Esophagus (tissue), 2 donors: Measurements from ENCODE around the gene HSPBP1. TPM values are rescaled to one million over a fixed set of nuclear protein-coding genes. Genes with fewer than 3 reads are reported as not detected.

Experiments used
- H3K27ac ChIP-seq, 2 donors: one replicate each; pipeline ENCODE4 v1.5.1; 2013; ENCODE audit warnings: low read depth in 2 of 2, mild to moderate bottlenecking in 2 of 2, inconsistent platforms in 1 of 2, low read length in 1 of 2, moderate library complexity in 1 of 2
- H3K27me3 ChIP-seq, 2 donors: one replicate each; pipeline ENCODE4 v1.6.1; 2013; ENCODE audit warnings: low read length in 2 of 2, control low read depth in 1 of 2, mild to moderate bottlenecking in 1 of 2; ENCODE audit not compliant: insufficient read depth in 2 of 2, control insufficient read depth in 1 of 2
- H3K36me3 ChIP-seq, 2 donors: one replicate each; pipeline ENCODE4 v1.6.1; 2013; ENCODE audit warnings: low read length in 1 of 2; ENCODE audit not compliant: control insufficient read depth in 2 of 2, insufficient read depth in 2 of 2
- H3K4me1 ChIP-seq, 2 donors: one replicate each; pipeline ENCODE4 v1.6.1; 2013; ENCODE audit warnings: low read length in 1 of 2; ENCODE audit not compliant: control insufficient read depth in 2 of 2, insufficient read depth in 2 of 2
- H3K4me3 ChIP-seq, 2 donors: one replicate each; pipeline ENCODE4 v1.5.1; 2013; ENCODE audit warnings: low read length in 2 of 2, mild to moderate bottlenecking in 2 of 2, low read depth in 1 of 2, moderate library complexity in 1 of 2
- H3K9me3 ChIP-seq, 2 donors: one replicate each; pipeline ENCODE4 v1.6.1; 2013; ENCODE audit warnings: mild to moderate bottlenecking in 2 of 2, low read depth in 1 of 2, low read length in 1 of 2, moderate library complexity in 1 of 2; ENCODE audit not compliant: control insufficient read depth in 2 of 2, insufficient read depth in 1 of 2
- WGBS, 2 donors: extraction: QIAGEN DNeasy Blood & Tissue Kit; methylation state at CpG; one replicate each; pipeline ENCODE4 v1.1.7; 2013; 5-methylcytosine and 5-hydroxymethylcytosine counted together
- polyA plus RNA-seq, 2 donors: library from polyadenylated mRNA; stranded (reverse); fragments of 200-250 nt; gene quantifications; one replicate each; pipeline ENCODE4 v1.2.3, GENCODE V29; 2013
- donor health status: healthy with polysubstance abuse.
- donor health status: Bipolar disorder and iron deficiency.

Gene HSPBP1
- polyA plus RNA-seq, 2 donors, result 30.9 to 44.9 TPM

GRCh38 chr19:55242517-55242916, 37.4 kb downstream of the HSPBP1 start:
- 81 to 83% methylated on average over 7 of the region's 7 CpGs for WGBS, 2 donors
- H3K36me3 ChIP-seq, result peaks cover 12 to 70% of the 10 kb centered on the region in 2 donors
- peaks cover 0 to 3% of the 10 kb centered on the region in 2 donors for H3K4me1 ChIP-seq

GRCh38 chr19:55241935-55242464, 37.9 kb downstream of the HSPBP1 start:
- peaks cover 17 to 72% of the 10 kb centered on the region in 2 donors for H3K36me3 ChIP-seq

More at GRCh38 chr19:55242517-55242916, 37.4 kb downstream of the HSPBP1 start:
- H3K27ac ChIP-seq, result no peak overlapping the region
- peaks cover 0 to 3% of the 10 kb centered on the region in 2 donors for H3K9me3 ChIP-seq
- no peaks in the 10 kb centered on the region for H3K27me3 ChIP-seq
- H3K4me3 ChIP-seq, result no peak overlapping the region

GRCh38 chr19:55241143-55241934, 38.6 kb downstream of the HSPBP1 start:
- Histone ChIP-seq H3K4me3 (no peak overlapping the region), H3K27me3 (no peaks in the 10 kb centered on the region), H3K27ac (no peak overlapping the region), H3K4me1 (no peaks in the 10 kb centered on the region), H3K9me3 (peaks cover 0 to 3% of the 10 kb centered on the region in 2 donors), H3K36me3 (peaks cover 23 to 73% of the 10 kb centered on the region in 2 donors)
- 94% methylated on average over 36 to 37 of the region's 37 CpGs for WGBS, 2 donors

More at GRCh38 chr19:55241935-55242464, 37.9 kb downstream of the HSPBP1 start:
- Histone ChIP-seq H3K4me1 (no peaks in the 10 kb centered on the region), H3K4me3 (no peak overlapping the region), H3K27me3 (no peaks in the 10 kb centered on the region), H3K27ac (no peak overlapping the region), H3K9me3 (peaks cover 0 to 3% of the 10 kb centered on the region in 2 donors)
- WGBS, 2 donors, result 89 to 95% methylated on average over 16 of the region's 16 CpGs

- H3K9me3 ChIP-seq, result peaks cover 0 to 3% of the 10 kb centered on the region in 2 donors
- no peak overlapping the region for H3K4me3 ChIP-seq
- peaks cover 25 to 75% of the 10 kb centered on the region in 2 donors for H3K36me3 ChIP-seq
- H3K4me1 ChIP-seq, result no peaks in the 10 kb centered on the region
- WGBS, 2 donors, result 88 to 92% methylated on average over 6 of the region's 6 CpGs
- no peak overlapping the region for H3K27ac ChIP-seq
- H3K27me3 ChIP-seq, result no peaks in the 10 kb centered on the region
Measured at GRCh38 chr19:55240713-55241020, 39.2 kb downstream of the HSPBP1 start.

- no peak overlapping the region for H3K4me3 ChIP-seq
- H3K4me1 ChIP-seq, result no peaks in the 10 kb centered on the region
- 86 to 91% methylated on average over 12 of the region's 12 CpGs for WGBS, 2 donors
- no peaks in the 10 kb centered on the region for H3K27me3 ChIP-seq
- peaks cover 25 to 70% of the 10 kb centered on the region in 2 donors for H3K36me3 ChIP-seq
- H3K9me3 ChIP-seq, result peaks cover 0 to 3% of the 10 kb centered on the region in 2 donors
- H3K27ac ChIP-seq, result no peak overlapping the region
Measured at GRCh38 chr19:55239004-55239403, 40.9 kb downstream of the HSPBP1 start.

GRCh38 chr19:55238030-55238429, 41.9 kb downstream of the HSPBP1 start:
- Histone ChIP-seq H3K27me3 (no peaks in the 10 kb centered on the region), H3K36me3 (peaks cover 25 to 68% of the 10 kb centered on the region in 2 donors), H3K27ac (no peak overlapping the region), H3K4me1 (no peaks in the 10 kb centered on the region), H3K9me3 (peaks cover 0 to 3% of the 10 kb centered on the region in 2 donors), H3K4me3 (no peak overlapping the region)
- 93% methylated on average over 8 of the region's 8 CpGs for WGBS, 2 donors

- Histone ChIP-seq H3K4me3 (no peak overlapping the region), H3K36me3 (peaks cover 34 to 69% of the 10 kb centered on the region in 2 donors)
- WGBS, 2 donors, result 88 to 89% methylated on average over 5 of the region's 5 CpGs
Measured at GRCh38 chr19:55232986-55233385, 46.9 kb downstream of the HSPBP1 start.

GRCh38 chr19:55232286-55232602, 47.7 kb downstream of the HSPBP1 start:
- Histone ChIP-seq H3K9me3 (no peaks in the 10 kb centered on the region), H3K36me3 (peaks cover 31 to 72% of the 10 kb centered on the region in 2 donors), H3K4me3 (no peak overlapping the region), H3K27me3 (no peaks in the 10 kb centered on the region), H3K27ac (no peak overlapping the region), H3K4me1 (peaks cover 0 to 3% of the 10 kb centered on the region in 2 donors)
- WGBS, 2 donors, result 86 to 89% methylated on average over 7 to 12 of the region's 12 CpGs

More at GRCh38 chr19:55232986-55233385, 46.9 kb downstream of the HSPBP1 start:
- Histone ChIP-seq H3K27me3 (no peaks in the 10 kb centered on the region), H3K9me3 (no peaks in the 10 kb centered on the region), H3K4me1 (peaks cover 0 to 3% of the 10 kb centered on the region in 2 donors), H3K27ac (no peak overlapping the region)

GRCh38 chr19:55231391-55232285, 48.3 kb downstream of the HSPBP1 start:
- no peaks in the 10 kb centered on the region for H3K9me3 ChIP-seq
- H3K4me3 ChIP-seq, result no peak overlapping the region
- no peak overlapping the region for H3K27ac ChIP-seq
- peaks cover 31 to 71% of the 10 kb centered on the region in 2 donors for H3K36me3 ChIP-seq
- H3K27me3 ChIP-seq, result no peaks in the 10 kb centered on the region
- WGBS, 2 donors, result 91 to 93% methylated on average over 29 to 30 of the region's 30 CpGs
- peaks cover 0 to 3% of the 10 kb centered on the region in 2 donors for H3K4me1 ChIP-seq
